Peyer's patch (tissue), 4 donors: ENCODE data around the gene SLC13A3.

Experiments
- POLR2A ChIP-seq, 2 donors: fragments of 450-650 bp; IDR thresholded peaks; one replicate each; pipeline ENCODE4 v1.5.1; 2017; ENCODE audit warnings: antibody characterized with exemption in 2 of 2, mild to moderate bottlenecking in 2 of 2, moderate library complexity in 2 of 2
- TF ChIP-seq, protein P1 (sequence below), 6 experiments: fragments of 450-650 bp in 4 of 6; fragments of 200-600 bp in 2 of 6; sonication (generic) in 1 of 6; IDR thresholded peaks; one replicate each; pipeline ENCODE4 v1.5.1; 2017 to 2019; ENCODE audit warnings: antibody characterized with exemption in 6 of 6, mild to moderate bottlenecking in 3 of 6, moderate library complexity in 1 of 6

DNA sequence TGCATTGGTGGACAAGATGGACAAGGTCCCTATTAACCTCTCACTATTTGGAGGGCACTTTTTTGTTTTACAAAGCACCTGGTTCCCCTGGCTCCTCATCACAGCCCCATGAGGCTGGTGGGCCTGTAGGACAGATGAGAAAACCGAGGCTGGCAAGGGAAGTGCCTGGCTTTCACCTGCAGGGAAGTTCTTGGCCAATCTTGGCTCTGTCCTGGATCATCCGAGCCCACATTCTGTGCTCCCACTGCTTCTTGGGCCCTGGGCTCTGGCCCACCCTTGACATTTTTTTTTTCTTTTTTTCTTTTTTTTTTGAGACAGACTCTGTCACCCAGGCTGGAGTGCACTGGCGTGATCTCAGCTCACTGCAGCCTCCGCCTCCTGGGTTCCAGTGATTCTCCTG, 14.7 kb downstream of the SLC13A3 start:
- TF ChIP-seq, protein P1, sequence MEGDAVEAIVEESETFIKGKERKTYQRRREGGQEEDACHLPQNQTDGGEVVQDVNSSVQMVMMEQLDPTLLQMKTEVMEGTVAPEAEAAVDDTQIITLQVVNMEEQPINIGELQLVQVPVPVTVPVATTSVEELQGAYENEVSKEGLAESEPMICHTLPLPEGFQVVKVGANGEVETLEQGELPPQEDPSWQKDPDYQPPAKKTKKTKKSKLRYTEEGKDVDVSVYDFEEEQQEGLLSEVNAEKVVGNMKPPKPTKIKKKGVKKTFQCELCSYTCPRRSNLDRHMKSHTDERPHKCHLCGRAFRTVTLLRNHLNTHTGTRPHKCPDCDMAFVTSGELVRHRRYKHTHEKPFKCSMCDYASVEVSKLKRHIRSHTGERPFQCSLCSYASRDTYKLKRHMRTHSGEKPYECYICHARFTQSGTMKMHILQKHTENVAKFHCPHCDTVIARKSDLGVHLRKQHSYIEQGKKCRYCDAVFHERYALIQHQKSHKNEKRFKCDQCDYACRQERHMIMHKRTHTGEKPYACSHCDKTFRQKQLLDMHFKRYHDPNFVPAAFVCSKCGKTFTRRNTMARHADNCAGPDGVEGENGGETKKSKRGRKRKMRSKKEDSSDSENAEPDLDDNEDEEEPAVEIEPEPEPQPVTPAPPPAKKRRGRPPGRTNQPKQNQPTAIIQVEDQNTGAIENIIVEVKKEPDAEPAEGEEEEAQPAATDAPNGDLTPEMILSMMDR (IDR thresholded peaks at IDR 0.05): no peak
- TF ChIP-seq POLR2A (IDR thresholded peaks at IDR 0.05): no peak
